ENCODE results near the gene IER3IP1.
"Not testable (repeated sequence)": the region's sequence is repeated elsewhere in the genome, so short reads cannot be mapped to it uniquely, and the experiment has no call there.

IER3IP1 gene

GRCh38 chr18:47204908-47205522, 28.9 kb upstream of the IER3IP1 start:
- Histone ChIP-seq H3K27me3 (ENCODE audit: insufficient read depth, low read length) (no peaks in the 10 kb centered on the region), H2BK120ac (ENCODE audit: insufficient read depth, low read length, poor library complexity) (no peak overlapping the region), H3K4me1 (ENCODE audit: control insufficient read depth in 1 of 2, insufficient read depth in 2 of 2, low read length in 2 of 2) (peaks cover 0 to 4% of the 10 kb centered on the region in 2 experiments), H3K27ac (ENCODE audit: low read depth, low read length) (no peak overlapping the region), H3K9me3 (ENCODE audit: insufficient read depth, low read depth, low read length) (no peaks in the 10 kb centered on the region), H3K79me2 (ENCODE audit: control insufficient read depth, insufficient read depth, low read length, poor library complexity) (no peaks in the 10 kb centered on the region), H3K18ac (ENCODE audit: low read length) (no peak overlapping the region), H3K23ac (ENCODE audit: low read length) (no peak overlapping the region), H2AK5ac (ENCODE audit: low read length) (no peak overlapping the region), H3K36me3 (ENCODE audit: control insufficient read depth in 1 of 2, insufficient read depth in 2 of 2, low read length in 2 of 2) (no peaks in the 10 kb centered on the region), H3K14ac (ENCODE audit: low read length) (no peak overlapping the region), H4K8ac (ENCODE audit: low read depth, low read length) (no peak overlapping the region), H3K79me1 (ENCODE audit: low read length) (no peaks in the 10 kb centered on the region), H2AFZ (ENCODE audit: insufficient read depth, low read length, poor library complexity) (no peak overlapping the region), H3K9ac (ENCODE audit: low read length) (no peak overlapping the region), H2BK12ac (ENCODE audit: low read length) (no peak overlapping the region), H2BK5ac (ENCODE audit: low read depth, low read length, poor library complexity) (no peak overlapping the region), H3K4me2 (ENCODE audit: low read length) (no peak overlapping the region), H4K12ac (ENCODE audit: low read depth, low read length) (no peak overlapping the region), H4K91ac (ENCODE audit: low read depth, low read length) (no peak overlapping the region), H3K4me3 (ENCODE audit: low read depth, low read length) (no peak overlapping the region), H3K4ac (ENCODE audit: low read depth, low read length) (no peak overlapping the region)
- DNase-seq, result peak; percentile 52 to 80
- WGBS (ENCODE audit: extremely low coverage, insufficient coverage, insufficient read length), result no CpG with 5 or more reads among the region's 3 CpGs

GRCh38 chr18:47203626-47204464, 27.7 kb upstream of the IER3IP1 start:
- Histone ChIP-seq H2BK5ac (ENCODE audit: low read depth, low read length, poor library complexity) (no peak overlapping the region), H2AK5ac (ENCODE audit: low read length) (no peak overlapping the region), H3K14ac (ENCODE audit: low read length) (no peak overlapping the region), H3K27ac (ENCODE audit: low read depth, low read length) (peak overlapping the region; percentile 60), H4K91ac (ENCODE audit: low read depth, low read length) (no peak overlapping the region), H3K4ac (ENCODE audit: low read depth, low read length) (no peak overlapping the region), H2BK120ac (ENCODE audit: insufficient read depth, low read length, poor library complexity) (no peak overlapping the region), H3K4me3 (ENCODE audit: low read depth, low read length) (no peak overlapping the region), H3K27me3 (ENCODE audit: insufficient read depth, low read length) (no peaks in the 10 kb centered on the region), H4K8ac (ENCODE audit: low read depth, low read length) (no peak overlapping the region), H2AFZ (ENCODE audit: insufficient read depth, low read length, poor library complexity) (no peak overlapping the region), H3K4me2 (ENCODE audit: low read length) (no peak overlapping the region), H4K12ac (ENCODE audit: low read depth, low read length) (no peak overlapping the region), H3K9ac (ENCODE audit: low read length) (no peak overlapping the region), H2BK12ac (ENCODE audit: low read length) (no peak overlapping the region), H3K18ac (ENCODE audit: low read length) (no peak overlapping the region), H3K23ac (ENCODE audit: low read length) (no peak overlapping the region), H3K36me3 (ENCODE audit: control insufficient read depth in 1 of 2, insufficient read depth in 2 of 2, low read length in 2 of 2) (no peaks in the 10 kb centered on the region), H3K79me2 (ENCODE audit: control insufficient read depth, insufficient read depth, low read length, poor library complexity) (no peaks in the 10 kb centered on the region), H3K9me3 (ENCODE audit: insufficient read depth, low read depth, low read length) (no peaks in the 10 kb centered on the region), H3K79me1 (ENCODE audit: low read length) (no peaks in the 10 kb centered on the region), H3K4me1 (ENCODE audit: control insufficient read depth in 1 of 2, insufficient read depth in 2 of 2, low read length in 2 of 2) (peaks cover 0 to 4% of the 10 kb centered on the region in 2 experiments)
- no CpG with 5 or more reads among the region's 3 CpGs for WGBS (ENCODE audit: extremely low coverage, insufficient coverage, insufficient read length)
- peak in 1 of 2 donors; percentile 22 for DNase-seq

DNA sequence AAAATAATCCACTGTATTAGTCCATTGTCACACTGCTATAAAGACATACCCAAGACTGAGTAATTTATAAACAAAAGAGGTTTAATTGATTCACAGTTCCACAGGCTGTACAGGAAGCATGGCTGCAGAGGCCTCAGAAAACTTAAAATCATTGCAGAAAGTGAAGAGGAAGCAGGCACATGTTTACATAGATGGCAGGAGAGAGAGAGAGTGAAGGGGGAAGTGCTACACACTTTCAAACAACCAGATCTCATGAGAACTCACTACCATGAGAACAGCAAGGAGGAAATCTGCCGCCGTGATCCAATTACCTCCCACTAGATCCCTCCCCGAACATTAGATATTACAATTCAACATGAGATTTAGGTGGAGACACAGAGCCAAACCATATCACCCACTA, 19.8 kb upstream of the IER3IP1 start:
- no CpG with 5 or more reads among the region's 3 CpGs for WGBS (ENCODE audit: extremely low coverage, insufficient coverage, insufficient read length)
- DNase-seq; H3K23ac ChIP-seq (ENCODE audit: low read length); H2AFZ ChIP-seq (ENCODE audit: insufficient read depth, low read length, poor library complexity); H3K9me3 ChIP-seq (ENCODE audit: insufficient read depth, low read depth, low read length); H2BK5ac ChIP-seq (ENCODE audit: low read depth, low read length, poor library complexity); H4K8ac ChIP-seq (ENCODE audit: low read depth, low read length); H3K14ac ChIP-seq (ENCODE audit: low read length); H3K4me1 ChIP-seq (ENCODE audit: control insufficient read depth in 1 of 2, insufficient read depth in 2 of 2, low read length in 2 of 2); H3K79me1 ChIP-seq (ENCODE audit: low read length); H2BK12ac ChIP-seq (ENCODE audit: low read length); H3K4ac ChIP-seq (ENCODE audit: low read depth, low read length); H3K27ac ChIP-seq (ENCODE audit: low read depth, low read length); H3K4me2 ChIP-seq (ENCODE audit: low read length); H3K4me3 ChIP-seq (ENCODE audit: low read depth, low read length); H4K12ac ChIP-seq (ENCODE audit: low read depth, low read length); H2BK120ac ChIP-seq (ENCODE audit: insufficient read depth, low read length, poor library complexity); H2AK5ac ChIP-seq (ENCODE audit: low read length); H4K91ac ChIP-seq (ENCODE audit: low read depth, low read length); H3K9ac ChIP-seq (ENCODE audit: low read length); H3K79me2 ChIP-seq (ENCODE audit: control insufficient read depth, insufficient read depth, low read length, poor library complexity); H3K27me3 ChIP-seq (ENCODE audit: insufficient read depth, low read length); H3K36me3 ChIP-seq (ENCODE audit: control insufficient read depth in 1 of 2, insufficient read depth in 2 of 2, low read length in 2 of 2); H3K18ac ChIP-seq (ENCODE audit: low read length): not testable (repeated sequence)

- Histone ChIP-seq H3K9me3 (ENCODE audit: insufficient read depth, low read depth, low read length) (peaks cover 1% of the 10 kb centered on the region), H3K18ac (ENCODE audit: low read length) (no peak overlapping the region)
- no peak for DNase-seq
These were observed 15.8 kb upstream of the IER3IP1 start for GRCh38 chr18:47191961-47192360.

More at GRCh38 chr18:47191961-47192360, 15.8 kb upstream of the IER3IP1 start:
- no peaks in the 10 kb centered on the region for H3K36me3 ChIP-seq (ENCODE audit: control insufficient read depth in 1 of 2, insufficient read depth in 2 of 2, low read length in 2 of 2)
- H3K27ac ChIP-seq (ENCODE audit: low read depth, low read length), result no peak overlapping the region
- no peak overlapping the region for H3K4ac ChIP-seq (ENCODE audit: low read depth, low read length)
- H3K14ac ChIP-seq (ENCODE audit: low read length), result no peak overlapping the region
- no peak overlapping the region for H4K91ac ChIP-seq (ENCODE audit: low read depth, low read length)
- H3K23ac ChIP-seq (ENCODE audit: low read length), result no peak overlapping the region
- no peak overlapping the region for H2BK120ac ChIP-seq (ENCODE audit: insufficient read depth, low read length, poor library complexity)
- H3K27me3 ChIP-seq (ENCODE audit: insufficient read depth, low read length), result no peaks in the 10 kb centered on the region
- H3K4me1 ChIP-seq (ENCODE audit: control insufficient read depth in 1 of 2, insufficient read depth in 2 of 2, low read length in 2 of 2), result no peaks in the 10 kb centered on the region
- no peak overlapping the region for H3K9ac ChIP-seq (ENCODE audit: low read length)
- H2BK5ac ChIP-seq (ENCODE audit: low read depth, low read length, poor library complexity), result no peak overlapping the region
- H4K8ac ChIP-seq (ENCODE audit: low read depth, low read length), result no peak overlapping the region
- no peak overlapping the region for H2BK12ac ChIP-seq (ENCODE audit: low read length)
- no peaks in the 10 kb centered on the region for H3K79me2 ChIP-seq (ENCODE audit: control insufficient read depth, insufficient read depth, low read length, poor library complexity)
- no peaks in the 10 kb centered on the region for H3K79me1 ChIP-seq (ENCODE audit: low read length)
- no CpG with 5 or more reads among the region's 2 CpGs for WGBS (ENCODE audit: extremely low coverage, insufficient coverage, insufficient read length)
- no peak overlapping the region for H2AK5ac ChIP-seq (ENCODE audit: low read length)
- H2AFZ ChIP-seq (ENCODE audit: insufficient read depth, low read length, poor library complexity), result no peak overlapping the region
- no peak overlapping the region for H3K4me3 ChIP-seq (ENCODE audit: low read depth, low read length)
- H4K12ac ChIP-seq (ENCODE audit: low read depth, low read length), result no peak overlapping the region
- no peak overlapping the region for H3K4me2 ChIP-seq (ENCODE audit: low read length)

All from trophoblast cell (in vitro differentiated cells and primary cell).